Measurements from ENCODE around the gene GALNT12.

GRCh38 chr9:98807070-98807813 lies at the start of gene GALNT12:
- no peak for TF ChIP-seq POLR2AphosphoS5 (IDR thresholded peaks at IDR 0.05; ENCODE audit: borderline replicate concordance, low read depth, low read length)
- no peak for TF ChIP-seq EZH2 (IDR thresholded peaks at IDR 0.05)
- no peak for TF ChIP-seq FOXP2 (optimal IDR thresholded peaks at IDR 0.05; ENCODE audit: control extremely low read depth, extremely low read length, insufficient read depth)

All from SK-N-MC (cell line).